Measurements from ENCODE around the gene GINS2.

DNA sequence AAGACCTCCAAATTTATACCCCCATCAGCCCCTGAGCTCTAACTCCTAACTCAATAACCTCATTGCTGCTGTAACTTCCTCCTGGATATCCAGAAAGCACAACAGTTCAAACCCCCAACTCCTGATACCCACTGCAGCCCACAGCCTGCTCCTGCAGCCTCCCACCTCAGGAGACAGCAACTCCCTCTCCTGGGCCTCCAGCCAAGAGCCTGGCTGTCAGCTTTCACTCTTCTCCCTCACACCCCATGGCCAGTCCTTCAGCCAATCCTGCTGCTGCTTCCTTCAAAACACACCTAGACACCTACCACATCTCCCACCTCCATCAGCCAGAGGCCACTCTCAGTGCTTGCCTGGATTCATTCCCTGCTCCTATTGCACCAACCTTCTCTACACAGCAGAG lies 5.4 kb downstream of the GINS2 start:
- TF ChIP-seq, protein P1, sequence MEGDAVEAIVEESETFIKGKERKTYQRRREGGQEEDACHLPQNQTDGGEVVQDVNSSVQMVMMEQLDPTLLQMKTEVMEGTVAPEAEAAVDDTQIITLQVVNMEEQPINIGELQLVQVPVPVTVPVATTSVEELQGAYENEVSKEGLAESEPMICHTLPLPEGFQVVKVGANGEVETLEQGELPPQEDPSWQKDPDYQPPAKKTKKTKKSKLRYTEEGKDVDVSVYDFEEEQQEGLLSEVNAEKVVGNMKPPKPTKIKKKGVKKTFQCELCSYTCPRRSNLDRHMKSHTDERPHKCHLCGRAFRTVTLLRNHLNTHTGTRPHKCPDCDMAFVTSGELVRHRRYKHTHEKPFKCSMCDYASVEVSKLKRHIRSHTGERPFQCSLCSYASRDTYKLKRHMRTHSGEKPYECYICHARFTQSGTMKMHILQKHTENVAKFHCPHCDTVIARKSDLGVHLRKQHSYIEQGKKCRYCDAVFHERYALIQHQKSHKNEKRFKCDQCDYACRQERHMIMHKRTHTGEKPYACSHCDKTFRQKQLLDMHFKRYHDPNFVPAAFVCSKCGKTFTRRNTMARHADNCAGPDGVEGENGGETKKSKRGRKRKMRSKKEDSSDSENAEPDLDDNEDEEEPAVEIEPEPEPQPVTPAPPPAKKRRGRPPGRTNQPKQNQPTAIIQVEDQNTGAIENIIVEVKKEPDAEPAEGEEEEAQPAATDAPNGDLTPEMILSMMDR (IDR thresholded peaks at IDR 0.05) = no peak
- TF ChIP-seq POLR2A (IDR thresholded peaks at IDR 0.05) (no peak), POLR2AphosphoS5 (IDR thresholded peaks at IDR 0.05; ENCODE audit: insufficient read depth in 1 of 2, low read depth in 1 of 2) (no peak)

All from vagina (tissue), 2 donors.